Chondrocyte (in vitro differentiated cells): Measurements from ENCODE around the gene TECR. TPM values are rescaled to one million over a fixed set of nuclear protein-coding genes. Genes with fewer than 3 reads are reported as not detected.

Experiments
- DNase-seq: peaks from one replicate; pipeline ENCODE4 v3.0.0; 2021; ENCODE audit warnings: mixed read lengths, low spot score
- H3K27ac Mint-ChIP-seq: one replicate; pipeline ENCODE4 v1.8.0; 2021; ENCODE audit warnings: mild to moderate bottlenecking, moderate library complexity, mixed read lengths; ENCODE audit not compliant: unreplicated experiment
- H3K27me3 Mint-ChIP-seq: 2 replicates; pipeline ENCODE4 v1.8.0; 2021; ENCODE audit warnings: low read depth, mixed read lengths
- H3K36me3 Mint-ChIP-seq: 2 replicates; pipeline ENCODE4 v1.8.0; 2021; ENCODE audit warnings: low read depth, mixed read lengths
- H3K4me1 Mint-ChIP-seq: 2 replicates; pipeline ENCODE4 v1.8.0; 2021; ENCODE audit warnings: low read depth, mild to moderate bottlenecking, mixed read lengths
- H3K4me3 Mint-ChIP-seq: one replicate; pipeline ENCODE4 v1.8.0; 2021; ENCODE audit warnings: mild to moderate bottlenecking, moderate library complexity, mixed read lengths; ENCODE audit not compliant: unreplicated experiment
- H3K9me3 Mint-ChIP-seq: 2 replicates; pipeline ENCODE4 v1.8.0; 2021; ENCODE audit warnings: low read depth, mixed read lengths
- total RNA-seq: library from RNA; stranded (reverse); gene quantifications from 3 replicates; pipeline ENCODE4 v1.2.1, GENCODE V29; 2021
- TF ChIP-seq, protein P1 (sequence below): fragments of 200-600 bp; sonication (generic); IDR thresholded peaks from 2 replicates; pipeline ENCODE4 v1.5.0; 2021; ENCODE audit warnings: antibody characterized with exemption, mild to moderate bottlenecking, moderate library complexity

The TECR gene
- total RNA-seq, 1 donor from 2014 or later = 70.7 TPM

GRCh38 chr19:14512406-14512961 is 16.9 kb upstream of the TECR start:
- Mint-ChIP-seq H3K4me3 (no peak overlapping the region), H3K4me1 (peaks cover 50% of the 10 kb centered on the region), H3K27ac (no peak overlapping the region), H3K9me3 (no peaks in the 10 kb centered on the region), H3K27me3 (no peaks in the 10 kb centered on the region), H3K36me3 (peaks cover 22% of the 10 kb centered on the region)
- DNase-seq = no peak
- TF ChIP-seq, protein P1, sequence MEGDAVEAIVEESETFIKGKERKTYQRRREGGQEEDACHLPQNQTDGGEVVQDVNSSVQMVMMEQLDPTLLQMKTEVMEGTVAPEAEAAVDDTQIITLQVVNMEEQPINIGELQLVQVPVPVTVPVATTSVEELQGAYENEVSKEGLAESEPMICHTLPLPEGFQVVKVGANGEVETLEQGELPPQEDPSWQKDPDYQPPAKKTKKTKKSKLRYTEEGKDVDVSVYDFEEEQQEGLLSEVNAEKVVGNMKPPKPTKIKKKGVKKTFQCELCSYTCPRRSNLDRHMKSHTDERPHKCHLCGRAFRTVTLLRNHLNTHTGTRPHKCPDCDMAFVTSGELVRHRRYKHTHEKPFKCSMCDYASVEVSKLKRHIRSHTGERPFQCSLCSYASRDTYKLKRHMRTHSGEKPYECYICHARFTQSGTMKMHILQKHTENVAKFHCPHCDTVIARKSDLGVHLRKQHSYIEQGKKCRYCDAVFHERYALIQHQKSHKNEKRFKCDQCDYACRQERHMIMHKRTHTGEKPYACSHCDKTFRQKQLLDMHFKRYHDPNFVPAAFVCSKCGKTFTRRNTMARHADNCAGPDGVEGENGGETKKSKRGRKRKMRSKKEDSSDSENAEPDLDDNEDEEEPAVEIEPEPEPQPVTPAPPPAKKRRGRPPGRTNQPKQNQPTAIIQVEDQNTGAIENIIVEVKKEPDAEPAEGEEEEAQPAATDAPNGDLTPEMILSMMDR = no peak

DNA sequence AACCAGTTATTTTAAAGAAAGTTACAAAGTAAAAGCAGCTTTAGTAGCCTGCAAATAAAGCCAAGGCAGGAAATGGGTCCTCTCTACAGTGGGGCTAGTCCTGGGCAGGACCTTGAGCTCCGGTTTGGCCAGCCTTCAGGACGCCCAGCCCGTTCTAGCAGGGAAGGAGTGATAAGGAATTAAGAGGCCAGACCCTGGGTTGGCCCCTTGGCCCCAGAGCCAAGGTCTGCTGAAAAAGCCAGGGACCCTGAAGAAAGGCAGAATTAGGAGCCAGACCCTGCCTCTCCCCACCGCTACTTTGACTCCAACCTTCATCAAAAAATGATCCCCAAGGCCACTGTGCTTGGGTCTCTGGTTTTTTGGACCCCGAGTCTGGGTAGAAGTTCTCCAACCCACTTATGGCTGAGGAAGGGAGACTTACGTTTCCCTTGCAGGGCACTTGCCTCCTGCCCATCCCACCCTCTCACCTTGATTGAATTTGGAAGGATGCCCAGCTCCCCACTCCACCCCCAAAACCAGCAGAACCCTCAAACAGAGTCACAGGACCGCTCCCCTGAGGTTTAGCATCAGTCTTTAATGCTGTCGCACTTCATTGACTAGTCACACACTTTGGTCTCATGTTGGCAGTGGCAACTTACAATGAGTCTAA is 15.1 kb upstream of the TECR start:
- Mint-ChIP-seq H3K9me3 (no peaks in the 10 kb centered on the region), H3K4me1 (peaks cover 47% of the 10 kb centered on the region), H3K27me3 (no peaks in the 10 kb centered on the region), H3K36me3 (peaks cover 22% of the 10 kb centered on the region), H3K27ac (peak overlapping the region; percentile 1), H3K4me3 (no peak overlapping the region)
- DNase-seq = no peak
- TF ChIP-seq, protein P1 = no peak

- TF ChIP-seq, protein P1 = no peak
- DNase-seq = no peak
- Mint-ChIP-seq H3K27ac (no peak overlapping the region), H3K4me1 (peaks cover 42% of the 10 kb centered on the region), H3K9me3 (no peaks in the 10 kb centered on the region), H3K36me3 (peaks cover 22% of the 10 kb centered on the region), H3K4me3 (peak overlapping the region; percentile 90), H3K27me3 (no peaks in the 10 kb centered on the region)
Measured at GRCh38 chr19:14515501-14516047, 13.8 kb upstream of the TECR start.

- TF ChIP-seq, protein P1 = no peak
- Mint-ChIP-seq H3K9me3 (no peaks in the 10 kb centered on the region), H3K27ac (no peak overlapping the region), H3K36me3 (peaks cover 22% of the 10 kb centered on the region), H3K27me3 (no peaks in the 10 kb centered on the region), H3K4me3 (peak overlapping the region; percentile 90), H3K4me1 (peaks cover 36% of the 10 kb centered on the region)
- no peak for DNase-seq
Measured at GRCh38 chr19:14516048-14516534, 13.3 kb upstream of the TECR start.

- H3K27ac Mint-ChIP-seq = peak overlapping the region; percentile 85
- no peak for DNase-seq
- peak overlapping the region; percentile 90 for H3K4me3 Mint-ChIP-seq
- TF ChIP-seq, protein P1 = no peak
- no peaks in the 10 kb centered on the region for H3K27me3 Mint-ChIP-seq
- peaks cover 33% of the 10 kb centered on the region for H3K4me1 Mint-ChIP-seq
- H3K9me3 Mint-ChIP-seq = no peaks in the 10 kb centered on the region
- peaks cover 22% of the 10 kb centered on the region for H3K36me3 Mint-ChIP-seq
Measured at GRCh38 chr19:14516746-14517438, 12.5 kb upstream of the TECR start.
